DOHH2 (cell line): ENCODE measurements around the gene CACNA2D3.
"Not testable (repeated sequence)": the region's sequence is repeated elsewhere in the genome, so short reads cannot be mapped to it uniquely, and the experiment has no call there.

Experiments
- H3F3A ChIP-seq: fragments of 200-600 bp; sonication (generic), shearing (Covaris generic); 2 replicates; pipeline ENCODE4 v1.6.0; 2016; ENCODE audit warnings: antibody characterized with exemption, mild to moderate bottlenecking; ENCODE audit not compliant: control insufficient read depth, insufficient read depth
- H3K27ac ChIP-seq: fragments of 200-600 bp; sonication (generic); 2 replicates; pipeline ENCODE4 v1.5.1; 2014; ENCODE audit warnings: low read depth, mild to moderate bottlenecking, low read length, moderate library complexity
- H3K27me3 ChIP-seq: fragments of 200-600 bp; sonication (generic); 2 replicates; pipeline ENCODE4 v1.6.1; 2014; ENCODE audit warnings: mild to moderate bottlenecking, low read length, mixed read lengths; ENCODE audit not compliant: control insufficient read depth
- H3K36me3 ChIP-seq: fragments of 200-600 bp; sonication (generic); 2 replicates; pipeline ENCODE4 v1.6.1; 2014; ENCODE audit warnings: mild to moderate bottlenecking, low read length, moderate library complexity, mixed read lengths; ENCODE audit not compliant: control insufficient read depth
- H3K4me1 ChIP-seq: fragments of 200-600 bp; sonication (generic); 2 replicates; pipeline ENCODE4 v1.6.1; 2014; ENCODE audit warnings: mild to moderate bottlenecking, low read length, mixed read lengths; ENCODE audit not compliant: control insufficient read depth
- H3K4me2 ChIP-seq: fragments of 200-600 bp; sonication (generic); 2 replicates; pipeline ENCODE4 v1.6.0; 2014; ENCODE audit warnings: mild to moderate bottlenecking, low read length, moderate library complexity
- H3K4me3 ChIP-seq: fragments of 200-600 bp; sonication (generic); 2 replicates; pipeline ENCODE4 v1.5.1; 2014; ENCODE audit warnings: mild to moderate bottlenecking, low read length, mixed read lengths
- H3K79me2 ChIP-seq: fragments of 200-600 bp; sonication (generic); 2 replicates; pipeline ENCODE4 v1.6.1; 2014; ENCODE audit warnings: mild to moderate bottlenecking, low read length, mixed read lengths; ENCODE audit not compliant: control insufficient read depth
- H3K9me2 ChIP-seq: fragments of 200-600 bp; sonication (generic); replicated peaks from 2 replicates; pipeline ENCODE4 v1.6.1; 2014; ENCODE audit warnings: mild to moderate bottlenecking, low read length, mixed read lengths; ENCODE audit not compliant: control insufficient read depth
- H3K9me3 ChIP-seq: fragments of 200-600 bp; sonication (generic); 2 replicates; pipeline ENCODE4 v1.6.1; 2014; ENCODE audit warnings: antibody characterized with exemption, low read length, mixed read lengths; ENCODE audit not compliant: control insufficient read depth, insufficient read depth
- H4K20me1 ChIP-seq: fragments of 200-600 bp; sonication (generic); 2 replicates; pipeline ENCODE4 v1.6.0; 2014; ENCODE audit warnings: low read depth, mild to moderate bottlenecking, antibody characterized with exemption, low read length, moderate library complexity; ENCODE audit not compliant: control insufficient read depth, insufficient read depth
- CTCF ChIP-seq: fragments of 200-600 bp; sonication (generic); IDR thresholded peaks from one replicate; pipeline ENCODE4 v1.5.1; 2014; ENCODE audit warnings: antibody characterized with exemption, mild to moderate bottlenecking, low read depth, low read length; ENCODE audit not compliant: poor library complexity, severe bottlenecking
- EZH2phosphoT487 ChIP-seq: fragments of 200-600 bp; sonication (generic); IDR thresholded peaks from 2 replicates; pipeline ENCODE4 v1.6.1; 2017; ENCODE audit warnings: borderline replicate concordance, mild to moderate bottlenecking, antibody characterized with exemption, low read length, moderate library complexity, mixed read lengths

The CACNA2D3 gene

GRCh38 chr3:55097441-55097840 is 975.1 kb downstream of the CACNA2D3 start:
- H3K9me3 ChIP-seq: no peaks in the 10 kb centered on the region
- TF ChIP-seq EZH2phosphoT487: no peak
- no peak for TF ChIP-seq CTCF
- no peaks in the 10 kb centered on the region for H3K4me1 ChIP-seq
- no peak overlapping the region for H3K27ac ChIP-seq
- no peaks in the 10 kb centered on the region for H3K79me2 ChIP-seq
- no peak overlapping the region for H3K4me2 ChIP-seq
- no peaks in the 10 kb centered on the region for H3F3A ChIP-seq
- no peaks in the 10 kb centered on the region for H4K20me1 ChIP-seq
- H3K4me3 ChIP-seq: no peak overlapping the region
- no peaks in the 10 kb centered on the region for H3K9me2 ChIP-seq
- no peaks in the 10 kb centered on the region for H3K27me3 ChIP-seq
- H3K36me3 ChIP-seq: no peaks in the 10 kb centered on the region

- no peaks in the 10 kb centered on the region for H3K9me3 ChIP-seq
- H3K4me1 ChIP-seq: no peaks in the 10 kb centered on the region
Measured at GRCh38 chr3:55105647-55106046, 983.3 kb downstream of the CACNA2D3 start.

GRCh38 chr3:55107187-55107586 is 984.8 kb downstream of the CACNA2D3 start:
- Histone ChIP-seq H3K36me3 (no peaks in the 10 kb centered on the region), H3K27me3 (no peaks in the 10 kb centered on the region)

More at GRCh38 chr3:55105647-55106046, 983.3 kb downstream of the CACNA2D3 start:
- Histone ChIP-seq H3K4me2 (no peak overlapping the region), H3F3A (no peaks in the 10 kb centered on the region), H3K27me3 (no peaks in the 10 kb centered on the region), H3K27ac (no peak overlapping the region), H3K9me2 (no peaks in the 10 kb centered on the region), H3K79me2 (no peaks in the 10 kb centered on the region), H4K20me1 (no peaks in the 10 kb centered on the region), H3K36me3 (no peaks in the 10 kb centered on the region), H3K4me3 (no peak overlapping the region)
- TF ChIP-seq EZH2phosphoT487: no peak
- TF ChIP-seq CTCF: no peak

GRCh38 chr3:55111906-55112305 is 989.6 kb downstream of the CACNA2D3 start:
- not testable (repeated sequence) for H3K27me3 ChIP-seq, H3K4me1 ChIP-seq, H3K9me3 ChIP-seq, H3K9me2 ChIP-seq, H3K36me3 ChIP-seq, H3K27ac ChIP-seq, H3K4me3 ChIP-seq, H4K20me1 ChIP-seq, H3F3A ChIP-seq, H3K79me2 ChIP-seq, H3K4me2 ChIP-seq

More at GRCh38 chr3:55107187-55107586, 984.8 kb downstream of the CACNA2D3 start:
- Histone ChIP-seq H3K79me2 (no peaks in the 10 kb centered on the region), H3K9me2 (no peaks in the 10 kb centered on the region), H3K27ac (no peak overlapping the region), H4K20me1 (no peaks in the 10 kb centered on the region), H3K4me2 (no peak overlapping the region), H3K4me3 (no peak overlapping the region), H3F3A (no peaks in the 10 kb centered on the region), H3K9me3 (no peaks in the 10 kb centered on the region), H3K4me1 (no peaks in the 10 kb centered on the region)
- TF ChIP-seq EZH2phosphoT487: no peak
